ENCODE data around the gene SMTNL2. TPM values are rescaled to one million over a fixed set of nuclear protein-coding genes. Genes with fewer than 3 reads are reported as not detected.

Gene SMTNL2
- total RNA-seq = 10 to 100 TPM in 9 of 10 donors, 1 to 10 TPM in 1; 7.8 to 84.1 (median 23.4) TPM
- polyA plus RNA-seq = 10 to 100 TPM in 1 of 2 donors, 1 to 10 TPM in 1; 2.7 to 11.8 TPM
- long read RNA-seq, donor 1, transcript SMTNL2-202 (8 exons, 2,280 nt) = major isoform, 15 of 72 reads
- long read RNA-seq, donor 1, partial matches to known transcripts = 17 of 72 reads
- long read RNA-seq, donor 1, other reads (novel, unspliced or antisense) = 38 of 72 reads
- long read RNA-seq, donor 2, transcript SMTNL2-202 (8 exons, 2,280 nt) = major isoform, 16 of 67 reads
- long read RNA-seq, donor 2, partial matches to known transcripts = 20 of 67 reads
- long read RNA-seq, donor 2, other reads (novel, unspliced or antisense) = 29 of 67 reads
- long read RNA-seq, donor 3, transcript SMTNL2-201 (8 exons, 1,919 nt) = minor isoform, 6 of 98 reads
- long read RNA-seq, donor 3, transcript SMTNL2-202 (8 exons, 2,280 nt) = major isoform, 12 of 98 reads
- long read RNA-seq, donor 3, partial matches to known transcripts = 68 of 98 reads
- long read RNA-seq, donor 3, other reads (novel, unspliced or antisense) = 12 of 98 reads

GRCh38 chr17:4584101-4584916, at the start of gene SMTNL2:
SMTNL2 (plus strand) TSS chr17:4584529; CDS start chr17:4584606, 77 bp downstream.
- TF ChIP-seq CTCF (IDR thresholded peaks at IDR 0.05) = peak in 2 of 9 donors; percentile 6
- Histone ChIP-seq H3K4me3 (peak within 1 kb of the TSS; percentile 7 to 70 (median 60)), H3K9me3 (no peaks in the 10 kb centered on the region), H3K36me3 (no peaks in the 10 kb centered on the region), H3K27me3 (peaks cover 0 to 48% (median 23%) of the 10 kb centered on the region in 7 donors), H3K27ac (peak within 1 kb of the TSS; percentile 34 to 88 (median 78)), H3K4me1 (peaks cover 13 to 57% (median 40%) of the 10 kb centered on the region in 9 donors)
- intact Hi-C loops (cut with DNase I) = loop anchor here in 1 of 10 donors (5.0 kb wide), 1 partner anchor 43 kb away; no protein-coding TSS in a partner anchor
- WGBS, 2 donors = 0 to 1% methylated on average over 85 to 99 of the region's 100 CpGs
- ATAC-seq (peak; percentile 60 to 82 (median 70)), DNase-seq (peak; percentile 65 to 84)

- Histone ChIP-seq H3K27me3 (no peaks in the 10 kb centered on the region), H3K36me3 (peaks cover 0 to 29% (median 11%) of the 10 kb centered on the region in 9 donors), H3K27ac (peak overlapping the region in 8 of 10 donors; percentile 20 to 88 (median 67)), H3K4me1 (peaks cover 23 to 100% (median 85%) of the 10 kb centered on the region in 9 donors), H3K9me3 (no peaks in the 10 kb centered on the region), H3K4me3 (no peak overlapping the region)
- WGBS, 2 donors = 88 to 91% methylated on average over 27 of the region's 27 CpGs
- ATAC-seq (no peak), DNase-seq (no peak)
- TF ChIP-seq CTCF (IDR thresholded peaks at IDR 0.05) = no peak
- intact Hi-C loops (cut with DNase I) = loop anchor here in 4 of 10 donors (5.0 to 10.0 kb wide), 3 partner anchors 38 to 113 kb away; partner anchors contain the start of gene SPNS2 (in 1 of the 4)
Observed at GRCh38 chr17:4534928-4535666, 49.2 kb upstream of the SMTNL2 start.

GRCh38 chr17:4535667-4536258, 48.6 kb upstream of the SMTNL2 start:
- Histone ChIP-seq H3K36me3 (peaks cover 0 to 34% (median 11%) of the 10 kb centered on the region in 9 donors), H3K27me3 (no peaks in the 10 kb centered on the region), H3K9me3 (no peaks in the 10 kb centered on the region), H3K4me1 (peaks cover 20 to 100% (median 79%) of the 10 kb centered on the region in 9 donors), H3K4me3 (peak overlapping the region in 4 of 10 donors; percentile 8 to 25 (median 13)), H3K27ac (peak overlapping the region in 8 of 10 donors; percentile 66 to 88 (median 78))
- 58 to 62% methylated on average over 19 of the region's 19 CpGs for WGBS, 2 donors
- no peak for DNase-seq
- no peak for TF ChIP-seq CTCF (IDR thresholded peaks at IDR 0.05)
- peak in 1 of 8 donors; percentile 1 for ATAC-seq
- intact Hi-C loops (cut with DNase I) = loop anchor here in 4 of 10 donors (5.0 to 10.0 kb wide), 3 partner anchors 38 to 113 kb away; partner anchors contain the start of gene SPNS2 (in 1 of the 4)

Measured in heart right ventricle (tissue), 16 donors.